Epithelial cell of esophagus (primary cell): ENCODE measurements around the gene FAXDC2.
A peak's percentile ranks its signal among the peaks of the same experiment; 100 is the strongest.
"Not testable (repeated sequence)": the region's sequence is repeated elsewhere in the genome, so short reads cannot be mapped to it uniquely, and the experiment has no call there.

Experiments used
- DNase-seq: peaks from one replicate; pipeline ENCODE4 v3.0.0; 2010; ENCODE audit warnings: low read depth
- H3K4me3 ChIP-seq: 2 replicates; pipeline ENCODE4 v1.5.1; 2011; ENCODE audit warnings: mild to moderate bottlenecking, low read length, control low read depth
- TF ChIP-seq, protein P1 (sequence below): IDR thresholded peaks from 2 replicates; pipeline ENCODE4 v1.5.1; 2011; ENCODE audit warnings: low read depth, mild to moderate bottlenecking, low read length, control low read depth, inconsistent platforms; ENCODE audit not compliant: insufficient read depth; ENCODE audit errors: missing control alignments

Gene FAXDC2

DNA sequence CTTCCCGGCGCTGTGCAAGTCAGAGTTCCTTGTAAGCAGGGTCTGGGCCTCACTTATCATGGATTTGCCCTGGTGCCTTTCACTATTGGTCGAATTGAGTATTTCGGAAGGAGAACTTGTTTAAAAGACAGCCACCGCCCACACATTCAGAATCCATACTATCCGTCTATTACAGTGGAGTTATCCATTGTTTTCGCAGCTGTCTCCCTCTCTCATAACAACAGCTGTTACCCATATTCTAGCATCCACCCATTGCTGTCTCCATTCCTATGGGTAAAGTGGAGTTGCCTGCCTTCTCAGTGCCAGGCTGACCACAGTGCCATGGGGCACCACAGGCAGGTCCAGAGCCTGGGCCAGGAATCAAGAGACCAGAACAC is 20.2 kb downstream of the FAXDC2 start:
- DNase-seq: no peak
- no peak overlapping the region for H3K4me3 ChIP-seq
- TF ChIP-seq, protein P1, sequence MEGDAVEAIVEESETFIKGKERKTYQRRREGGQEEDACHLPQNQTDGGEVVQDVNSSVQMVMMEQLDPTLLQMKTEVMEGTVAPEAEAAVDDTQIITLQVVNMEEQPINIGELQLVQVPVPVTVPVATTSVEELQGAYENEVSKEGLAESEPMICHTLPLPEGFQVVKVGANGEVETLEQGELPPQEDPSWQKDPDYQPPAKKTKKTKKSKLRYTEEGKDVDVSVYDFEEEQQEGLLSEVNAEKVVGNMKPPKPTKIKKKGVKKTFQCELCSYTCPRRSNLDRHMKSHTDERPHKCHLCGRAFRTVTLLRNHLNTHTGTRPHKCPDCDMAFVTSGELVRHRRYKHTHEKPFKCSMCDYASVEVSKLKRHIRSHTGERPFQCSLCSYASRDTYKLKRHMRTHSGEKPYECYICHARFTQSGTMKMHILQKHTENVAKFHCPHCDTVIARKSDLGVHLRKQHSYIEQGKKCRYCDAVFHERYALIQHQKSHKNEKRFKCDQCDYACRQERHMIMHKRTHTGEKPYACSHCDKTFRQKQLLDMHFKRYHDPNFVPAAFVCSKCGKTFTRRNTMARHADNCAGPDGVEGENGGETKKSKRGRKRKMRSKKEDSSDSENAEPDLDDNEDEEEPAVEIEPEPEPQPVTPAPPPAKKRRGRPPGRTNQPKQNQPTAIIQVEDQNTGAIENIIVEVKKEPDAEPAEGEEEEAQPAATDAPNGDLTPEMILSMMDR: no peak

DNA sequence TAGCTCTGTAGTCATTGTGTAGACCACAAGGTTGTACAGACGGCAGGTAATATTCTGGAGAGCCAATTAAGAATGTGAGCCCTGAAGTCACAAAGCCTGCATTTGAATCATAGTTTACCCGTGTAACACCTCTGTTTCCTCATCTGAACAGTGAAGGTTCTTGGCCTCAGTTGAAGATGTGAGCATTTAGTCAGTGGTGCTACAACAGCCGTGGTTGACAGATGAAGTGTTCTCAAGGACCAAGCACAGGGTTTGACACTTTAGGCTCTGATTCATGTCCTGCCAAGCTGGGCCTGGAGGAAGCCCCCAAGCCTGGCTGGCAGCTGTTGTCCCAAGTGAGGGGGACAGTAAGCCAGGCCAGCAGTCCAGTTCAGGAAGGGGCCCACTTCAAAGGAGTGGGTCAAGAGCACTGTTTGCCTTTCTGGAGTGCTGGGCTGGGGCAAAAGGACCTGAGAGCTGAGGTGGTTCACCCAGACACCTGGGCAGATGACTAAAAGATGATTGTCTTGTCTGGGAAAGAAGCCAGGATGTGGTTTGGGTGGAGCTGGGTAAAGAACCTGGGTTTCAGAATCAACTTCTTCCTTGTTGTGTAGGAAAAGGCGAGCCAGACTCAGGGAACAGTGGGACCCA is 20.7 kb downstream of the FAXDC2 start:
- H3K4me3 ChIP-seq: no peak overlapping the region
- DNase-seq: peak; percentile 97
- TF ChIP-seq, protein P1: no peak

DNA sequence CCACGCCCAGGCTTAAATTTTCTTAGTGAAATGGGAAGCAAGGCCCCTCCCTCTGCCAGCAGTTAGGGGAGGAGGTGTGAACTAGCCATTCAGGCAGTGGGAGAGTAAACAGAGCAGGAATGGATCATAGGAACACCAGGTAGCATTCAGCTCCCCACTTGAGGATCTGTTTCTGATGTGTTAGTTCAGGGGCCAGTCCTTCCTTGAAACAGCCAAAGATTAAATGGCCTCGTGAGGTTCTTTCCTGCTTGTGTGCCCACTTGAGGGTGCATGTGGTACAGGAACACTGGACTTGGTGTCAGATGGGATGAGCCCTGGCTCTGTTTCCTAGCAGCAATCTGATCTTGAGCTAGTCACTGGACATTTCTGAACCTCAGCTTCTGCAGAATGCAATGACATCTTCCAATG is 21.2 kb downstream of the FAXDC2 start:
- DNase-seq: peak; percentile 58
- TF ChIP-seq, protein P1: no peak
- H3K4me3 ChIP-seq: no peak overlapping the region

DNA sequence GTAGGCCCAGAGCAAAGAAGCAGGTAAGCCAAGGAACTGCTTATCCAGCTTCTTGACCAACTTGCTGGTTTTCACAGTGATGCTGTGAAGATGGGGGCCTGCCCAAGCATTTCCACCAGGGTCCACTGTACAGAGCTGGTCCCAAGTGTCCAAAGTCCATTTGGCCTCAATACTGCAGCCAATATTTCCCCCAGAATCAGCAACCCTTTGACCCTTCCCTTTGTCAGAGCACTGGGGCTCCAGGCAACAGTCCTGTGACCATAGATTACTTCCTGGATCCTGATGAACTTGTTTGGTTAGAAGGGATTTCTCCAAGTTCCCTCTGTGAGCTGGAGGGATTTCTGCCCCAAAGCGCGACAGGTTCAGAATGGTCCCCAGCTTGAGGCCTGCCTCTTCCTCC is 26.3 kb downstream of the FAXDC2 start:
- DNase-seq: no peak
- no peak overlapping the region for H3K4me3 ChIP-seq
- TF ChIP-seq, protein P1: no peak

DNA sequence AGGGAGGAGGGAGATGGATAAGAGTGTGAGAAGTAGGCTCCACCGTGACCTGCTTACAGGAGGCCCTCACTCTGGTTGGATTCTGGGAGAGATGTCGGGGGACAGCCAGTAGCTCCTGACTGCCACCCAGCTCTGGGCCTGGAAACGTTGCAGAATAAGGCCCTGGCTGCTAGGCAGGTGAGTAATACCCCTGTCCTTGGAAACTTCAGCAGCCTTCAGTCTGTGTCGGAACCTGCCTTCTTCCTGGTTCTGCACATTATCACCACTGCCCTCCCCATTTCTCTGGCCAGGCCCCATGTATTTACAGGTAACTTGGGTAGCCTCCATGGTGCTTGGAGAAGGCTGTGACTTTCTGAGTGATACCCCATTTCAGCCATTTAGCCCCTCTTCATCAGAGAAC is 26.8 kb downstream of the FAXDC2 start:
- TF ChIP-seq, protein P1: no peak
- peak; percentile 30 for DNase-seq
- H3K4me3 ChIP-seq: no peak overlapping the region

DNA sequence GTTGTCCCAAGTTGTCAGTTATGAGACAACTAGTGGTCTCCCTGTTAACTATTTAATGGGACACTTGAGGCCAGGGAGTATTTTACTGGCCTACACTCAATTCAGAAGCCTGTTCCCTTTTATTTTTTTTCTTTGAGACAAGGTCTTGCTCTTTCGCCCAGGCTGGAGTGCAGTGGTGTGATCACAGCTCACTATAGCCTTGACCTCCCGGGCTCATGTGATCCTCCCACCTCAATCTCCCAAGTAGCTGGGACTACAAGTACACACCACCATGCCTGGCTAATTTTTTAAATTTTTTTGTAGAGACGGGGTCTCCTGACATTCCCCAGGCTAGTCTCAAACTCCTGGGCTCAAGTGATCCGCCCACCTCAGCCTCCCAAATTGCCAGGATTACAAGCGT is 27.5 kb downstream of the FAXDC2 start:
- not testable (repeated sequence) for DNase-seq, H3K4me3 ChIP-seq

DNA sequence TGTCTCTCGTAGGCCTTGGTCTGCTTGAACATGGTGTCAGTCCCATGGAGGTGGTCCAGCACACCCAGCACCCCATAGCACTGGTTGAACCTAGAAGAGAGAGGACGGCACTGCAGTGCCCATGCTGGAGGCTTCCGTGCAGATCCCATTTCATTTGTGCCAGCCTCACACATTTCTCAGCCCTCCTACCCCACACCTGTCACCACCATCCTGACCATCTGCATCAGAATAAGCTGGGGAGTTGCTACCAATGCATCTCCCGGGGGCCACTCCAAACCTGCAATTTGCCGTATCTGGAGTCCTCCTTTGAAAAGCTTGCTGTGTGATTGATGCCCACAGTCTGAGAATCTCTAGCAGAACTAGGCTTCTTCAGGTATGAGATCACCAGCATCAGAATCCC is 30.0 kb downstream of the FAXDC2 start:
- H3K4me3 ChIP-seq: no peak overlapping the region
- TF ChIP-seq, protein P1: no peak
- DNase-seq: no peak
